Keratinocyte (primary cell): ENCODE results near the gene MLPH.

Source experiments
- EZH2 ChIP-seq: IDR thresholded peaks from one replicate; pipeline ENCODE4 v1.6.1; 2012; ENCODE audit warnings: inconsistent platforms, mild to moderate bottlenecking, low read length, moderate library complexity
- TF ChIP-seq, protein P1 (sequence below), 3 experiments: IDR thresholded peaks in 1 of 3; conservative IDR thresholded peaks in 1 of 3; optimal IDR thresholded peaks in 1 of 3; 2 replicates in 2 of 3; 3 replicates in 1 of 3; pipeline versions ENCODE3 to v1.5.1; 2011; ENCODE audit warnings: low read length in 3 of 3, mild to moderate bottlenecking in 3 of 3, moderate library complexity in 2 of 3, control low read depth in 1 of 3, inconsistent platforms in 1 of 3; ENCODE audit not compliant: insufficient read depth in 2 of 3; ENCODE audit errors: extremely low read depth in 1 of 3

DNA sequence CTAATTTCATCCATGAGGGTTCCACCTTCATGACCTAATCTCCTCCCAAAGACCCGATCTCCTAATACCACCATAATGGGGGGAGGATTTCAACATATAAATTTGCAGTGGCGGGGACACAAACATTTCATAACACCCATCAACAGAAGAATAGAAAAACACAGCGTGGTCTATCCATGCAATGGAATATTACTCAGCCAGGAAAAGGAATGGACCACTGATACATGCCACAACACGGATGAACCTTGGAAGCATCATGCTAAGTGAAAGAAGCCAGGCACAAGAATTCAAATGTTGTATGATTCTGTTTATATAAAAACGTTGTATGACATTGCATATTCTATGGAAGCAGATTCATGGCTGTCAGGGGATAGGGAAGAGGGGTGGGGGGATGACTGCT lies 82.0 kb downstream of the MLPH start:
- TF ChIP-seq EZH2: no peak
- TF ChIP-seq, protein P1, sequence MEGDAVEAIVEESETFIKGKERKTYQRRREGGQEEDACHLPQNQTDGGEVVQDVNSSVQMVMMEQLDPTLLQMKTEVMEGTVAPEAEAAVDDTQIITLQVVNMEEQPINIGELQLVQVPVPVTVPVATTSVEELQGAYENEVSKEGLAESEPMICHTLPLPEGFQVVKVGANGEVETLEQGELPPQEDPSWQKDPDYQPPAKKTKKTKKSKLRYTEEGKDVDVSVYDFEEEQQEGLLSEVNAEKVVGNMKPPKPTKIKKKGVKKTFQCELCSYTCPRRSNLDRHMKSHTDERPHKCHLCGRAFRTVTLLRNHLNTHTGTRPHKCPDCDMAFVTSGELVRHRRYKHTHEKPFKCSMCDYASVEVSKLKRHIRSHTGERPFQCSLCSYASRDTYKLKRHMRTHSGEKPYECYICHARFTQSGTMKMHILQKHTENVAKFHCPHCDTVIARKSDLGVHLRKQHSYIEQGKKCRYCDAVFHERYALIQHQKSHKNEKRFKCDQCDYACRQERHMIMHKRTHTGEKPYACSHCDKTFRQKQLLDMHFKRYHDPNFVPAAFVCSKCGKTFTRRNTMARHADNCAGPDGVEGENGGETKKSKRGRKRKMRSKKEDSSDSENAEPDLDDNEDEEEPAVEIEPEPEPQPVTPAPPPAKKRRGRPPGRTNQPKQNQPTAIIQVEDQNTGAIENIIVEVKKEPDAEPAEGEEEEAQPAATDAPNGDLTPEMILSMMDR (optimal IDR thresholded peaks at IDR 0.05 in 1 of 3, IDR thresholded peaks at IDR 0.05 in 1 of 3, conservative IDR thresholded peaks at IDR 0.05 in 1 of 3; ENCODE audit: extremely low read depth in 1 of 3, insufficient read depth in 2 of 3, low read length in 3 of 3): no peak
